ENCODE results near the gene COMMD2. TPM values are rescaled to one million over a fixed set of nuclear protein-coding genes. Genes with fewer than 3 reads are reported as not detected.

The COMMD2 gene
- total RNA-seq, 3 donors from 2014 or later (not counting 1 experiment from before 2014, with no cell fraction given), result 39.9 to 42.9 (median 40.0) TPM

DNA sequence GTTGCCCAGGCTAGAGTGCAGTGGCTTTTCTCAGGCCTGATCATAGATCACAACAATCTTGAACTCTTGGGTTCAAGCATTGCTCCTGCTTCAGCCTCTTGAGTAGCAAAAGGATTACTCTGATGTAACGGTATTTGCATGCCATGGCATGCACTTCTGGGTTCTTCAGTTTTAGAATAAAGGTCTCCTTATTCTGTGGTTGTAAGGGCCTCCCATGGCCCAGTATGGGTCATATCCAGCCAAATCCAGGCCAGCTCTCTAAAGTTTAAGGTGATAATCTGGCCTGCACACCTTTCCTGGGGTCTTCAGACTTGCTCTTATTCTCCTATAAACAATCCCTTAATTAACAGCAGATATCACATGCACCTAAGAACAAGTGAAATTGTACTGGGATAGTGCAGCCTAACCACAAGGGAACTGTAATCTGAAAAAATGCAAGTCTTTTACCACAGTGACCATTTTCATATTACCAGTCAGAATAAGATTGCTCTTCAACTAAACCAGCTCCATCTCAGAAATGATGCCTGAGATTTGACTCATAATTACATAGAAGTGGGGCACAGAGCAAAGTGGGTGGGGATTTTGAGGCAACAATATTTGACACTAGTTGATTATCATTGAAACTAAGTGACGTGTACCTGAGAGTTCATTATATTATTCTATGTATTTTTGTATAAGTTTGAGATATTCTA is 25.4 kb downstream of the COMMD2 start:
- Histone ChIP-seq H3K27ac (ENCODE audit: low read length) (no peak overlapping the region), H3K4me1 (ENCODE audit: control insufficient read depth, insufficient read depth, low read length) (no peaks in the 10 kb centered on the region), H3K36me3 (ENCODE audit: control insufficient read depth, insufficient read depth, low read length) (no peaks in the 10 kb centered on the region), H3K4me3 (ENCODE audit: low read length) (no peak overlapping the region), H3K9me3 (ENCODE audit: control insufficient read depth, insufficient read depth, low read length) (no peaks in the 10 kb centered on the region), H3K27me3 (ENCODE audit: control insufficient read depth, insufficient read depth, low read length) (no peaks in the 10 kb centered on the region)
- intact Hi-C loops (cut with micrococcal nuclease), result no loop called here
- no peak for DNase-seq
- no peaks in the 10 kb centered on the region for H3K4me1 Mint-ChIP-seq
- TF ChIP-seq, protein P1, sequence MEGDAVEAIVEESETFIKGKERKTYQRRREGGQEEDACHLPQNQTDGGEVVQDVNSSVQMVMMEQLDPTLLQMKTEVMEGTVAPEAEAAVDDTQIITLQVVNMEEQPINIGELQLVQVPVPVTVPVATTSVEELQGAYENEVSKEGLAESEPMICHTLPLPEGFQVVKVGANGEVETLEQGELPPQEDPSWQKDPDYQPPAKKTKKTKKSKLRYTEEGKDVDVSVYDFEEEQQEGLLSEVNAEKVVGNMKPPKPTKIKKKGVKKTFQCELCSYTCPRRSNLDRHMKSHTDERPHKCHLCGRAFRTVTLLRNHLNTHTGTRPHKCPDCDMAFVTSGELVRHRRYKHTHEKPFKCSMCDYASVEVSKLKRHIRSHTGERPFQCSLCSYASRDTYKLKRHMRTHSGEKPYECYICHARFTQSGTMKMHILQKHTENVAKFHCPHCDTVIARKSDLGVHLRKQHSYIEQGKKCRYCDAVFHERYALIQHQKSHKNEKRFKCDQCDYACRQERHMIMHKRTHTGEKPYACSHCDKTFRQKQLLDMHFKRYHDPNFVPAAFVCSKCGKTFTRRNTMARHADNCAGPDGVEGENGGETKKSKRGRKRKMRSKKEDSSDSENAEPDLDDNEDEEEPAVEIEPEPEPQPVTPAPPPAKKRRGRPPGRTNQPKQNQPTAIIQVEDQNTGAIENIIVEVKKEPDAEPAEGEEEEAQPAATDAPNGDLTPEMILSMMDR (IDR thresholded peaks at IDR 0.05), result no peak
- no peaks in the 10 kb centered on the region for H3K9me3 Mint-ChIP-seq
- H3K27me3 Mint-ChIP-seq (ENCODE audit: low read depth in 2 of 2), result peaks cover 10 to 19% of the 10 kb centered on the region in 2 donors
- H3K36me3 Mint-ChIP-seq, result no peaks in the 10 kb centered on the region
- ATAC-seq, result no peak
- no peak overlapping the region for H3K4me3 Mint-ChIP-seq
- 88% methylated on average over 1 of the region's 2 CpGs for WGBS (ENCODE audit: insufficient coverage)
- H3K27ac Mint-ChIP-seq, result no peak overlapping the region

DNA sequence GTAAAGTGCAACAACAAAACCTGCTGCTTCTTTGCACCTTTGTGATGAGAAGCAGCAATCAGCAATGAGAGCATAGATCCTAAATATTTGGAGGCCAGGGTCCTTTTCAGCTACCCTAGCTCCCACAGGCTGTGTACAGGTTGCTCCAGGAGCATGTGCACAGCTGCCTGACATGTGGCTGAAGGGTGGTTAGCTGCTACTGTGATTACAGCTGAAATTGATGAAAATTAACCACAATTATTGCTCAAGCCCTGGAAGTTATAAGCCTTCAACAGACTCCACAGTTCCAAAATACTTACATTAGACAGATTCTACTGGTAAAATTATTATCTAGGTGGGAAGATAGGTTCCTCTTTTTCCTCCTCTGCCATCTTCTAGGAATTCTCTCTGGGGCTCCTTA is 28.5 kb downstream of the COMMD2 start:
- H3K9me3 Mint-ChIP-seq, result no peaks in the 10 kb centered on the region

DNA sequence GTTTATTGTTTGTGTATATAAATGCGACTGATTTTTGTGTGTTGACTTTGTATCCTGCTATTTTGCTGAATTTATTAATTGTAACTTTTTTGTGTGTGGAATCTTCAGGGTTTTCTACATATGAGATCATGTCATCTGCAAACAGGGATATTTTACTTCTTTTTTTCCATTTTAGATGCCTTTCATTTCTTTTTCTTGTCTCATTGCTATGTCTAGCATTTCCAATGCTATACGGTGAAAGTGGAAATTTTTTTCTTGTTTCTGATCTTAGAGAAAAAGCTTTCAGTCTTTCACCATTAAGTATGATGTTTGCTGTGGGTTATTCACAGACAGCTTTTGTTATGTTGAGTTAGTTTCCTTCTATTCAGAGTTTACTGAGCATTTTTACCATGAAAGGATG is 31.4 kb downstream of the COMMD2 start:
- H3K9me3 ChIP-seq (ENCODE audit: control insufficient read depth, insufficient read depth, low read length), result no peaks in the 10 kb centered on the region
- no peak for DNase-seq
- no peak overlapping the region for H3K4me3 ChIP-seq (ENCODE audit: low read length)
- H3K36me3 Mint-ChIP-seq, result no peaks in the 10 kb centered on the region
- TF ChIP-seq, protein P1 (IDR thresholded peaks at IDR 0.05), result no peak
- H3K36me3 ChIP-seq (ENCODE audit: control insufficient read depth, insufficient read depth, low read length), result no peaks in the 10 kb centered on the region
- peaks cover 10 to 32% of the 10 kb centered on the region in 2 donors for H3K27me3 Mint-ChIP-seq (ENCODE audit: low read depth in 2 of 2)
- ATAC-seq, result no peak
- no peak overlapping the region for H3K4me3 Mint-ChIP-seq
- 100% methylated on average over 1 of the region's 2 CpGs for WGBS (ENCODE audit: insufficient coverage)
- no peaks in the 10 kb centered on the region for H3K27me3 ChIP-seq (ENCODE audit: control insufficient read depth, insufficient read depth, low read length)
- H3K27ac Mint-ChIP-seq, result no peak overlapping the region
- H3K9me3 Mint-ChIP-seq, result no peaks in the 10 kb centered on the region
- no peaks in the 10 kb centered on the region for H3K4me1 Mint-ChIP-seq
- no peak overlapping the region for H3K27ac ChIP-seq (ENCODE audit: low read length)
- intact Hi-C loops (cut with micrococcal nuclease), result no loop called here
- H3K4me1 ChIP-seq (ENCODE audit: control insufficient read depth, insufficient read depth, low read length), result no peaks in the 10 kb centered on the region

More for the DNA sequence above, 28.5 kb downstream of the COMMD2 start:
- intact Hi-C loops (cut with micrococcal nuclease), result no loop called here
- H3K4me1 Mint-ChIP-seq, result no peaks in the 10 kb centered on the region
- H3K27ac Mint-ChIP-seq, result no peak overlapping the region
- no peaks in the 10 kb centered on the region for H3K36me3 Mint-ChIP-seq
- H3K4me3 Mint-ChIP-seq, result no peak overlapping the region
- Histone ChIP-seq H3K9me3 (ENCODE audit: control insufficient read depth, insufficient read depth, low read length) (no peaks in the 10 kb centered on the region), H3K27ac (ENCODE audit: low read length) (no peak overlapping the region), H3K27me3 (ENCODE audit: control insufficient read depth, insufficient read depth, low read length) (no peaks in the 10 kb centered on the region), H3K36me3 (ENCODE audit: control insufficient read depth, insufficient read depth, low read length) (no peaks in the 10 kb centered on the region), H3K4me3 (ENCODE audit: low read length) (no peak overlapping the region), H3K4me1 (ENCODE audit: control insufficient read depth, insufficient read depth, low read length) (no peaks in the 10 kb centered on the region)
- ATAC-seq, result no peak
- H3K27me3 Mint-ChIP-seq (ENCODE audit: low read depth in 2 of 2), result peaks cover 10 to 32% of the 10 kb centered on the region in 2 donors
- no peak for DNase-seq
- TF ChIP-seq, protein P1 (IDR thresholded peaks at IDR 0.05), result no peak
